HFF-Myc (cell line): ENCODE results near the gene ARID1A.

ENCODE experiments used
- DNase-seq: peaks from one replicate; pipeline ENCODE4 v3.0.0-alpha.2; 2011; ENCODE audit warnings: low read depth; ENCODE audit errors: extremely low read depth
- H3K4me3 ChIP-seq: replicated peaks from 2 replicates; pipeline ENCODE4 v1.5.1; 2011; ENCODE audit warnings: low read depth, mild to moderate bottlenecking, control low read depth, low read length
- CTCF ChIP-seq: IDR thresholded peaks from 2 replicates; pipeline ENCODE4 v1.5.1; 2012; ENCODE audit warnings: mild to moderate bottlenecking, low read depth, low read length, control low read depth; ENCODE audit errors: missing control alignments

ARID1A gene

GRCh38 chr1:26686795-26687194 lies 9.0 kb upstream of the ARID1A start:
- DNase-seq = no peak
- no peak overlapping the region for H3K4me3 ChIP-seq
- TF ChIP-seq CTCF = no peak

- TF ChIP-seq CTCF = no peak
- DNase-seq = no peak
- H3K4me3 ChIP-seq = no peak overlapping the region
Measured at GRCh38 chr1:26689504-26689903, 6.3 kb upstream of the ARID1A start.

- no peak for DNase-seq
- TF ChIP-seq CTCF = no peak
- H3K4me3 ChIP-seq = no peak overlapping the region
Measured at GRCh38 chr1:26690157-26690556, 5.7 kb upstream of the ARID1A start.

- no peak for TF ChIP-seq CTCF
- H3K4me3 ChIP-seq = no peak overlapping the region
- no peak for DNase-seq
Measured at GRCh38 chr1:26690576-26691031, 5.2 kb upstream of the ARID1A start.

- TF ChIP-seq CTCF = no peak
- peak overlapping the region; percentile 58 for H3K4me3 ChIP-seq
- DNase-seq = peak; percentile 88
Measured at GRCh38 chr1:26692211-26692792, 3.5 kb upstream of the ARID1A start.

- H3K4me3 ChIP-seq = peak overlapping the region; percentile 58
- no peak for TF ChIP-seq CTCF
- DNase-seq = peak; percentile 97
Measured at GRCh38 chr1:26692793-26693490, 2.9 kb upstream of the ARID1A start.
